ENCODE measurements around the gene KIAA1191.
A peak's percentile ranks its signal among the peaks of the same experiment; 100 is the strongest.

KIAA1191 gene

DNA sequence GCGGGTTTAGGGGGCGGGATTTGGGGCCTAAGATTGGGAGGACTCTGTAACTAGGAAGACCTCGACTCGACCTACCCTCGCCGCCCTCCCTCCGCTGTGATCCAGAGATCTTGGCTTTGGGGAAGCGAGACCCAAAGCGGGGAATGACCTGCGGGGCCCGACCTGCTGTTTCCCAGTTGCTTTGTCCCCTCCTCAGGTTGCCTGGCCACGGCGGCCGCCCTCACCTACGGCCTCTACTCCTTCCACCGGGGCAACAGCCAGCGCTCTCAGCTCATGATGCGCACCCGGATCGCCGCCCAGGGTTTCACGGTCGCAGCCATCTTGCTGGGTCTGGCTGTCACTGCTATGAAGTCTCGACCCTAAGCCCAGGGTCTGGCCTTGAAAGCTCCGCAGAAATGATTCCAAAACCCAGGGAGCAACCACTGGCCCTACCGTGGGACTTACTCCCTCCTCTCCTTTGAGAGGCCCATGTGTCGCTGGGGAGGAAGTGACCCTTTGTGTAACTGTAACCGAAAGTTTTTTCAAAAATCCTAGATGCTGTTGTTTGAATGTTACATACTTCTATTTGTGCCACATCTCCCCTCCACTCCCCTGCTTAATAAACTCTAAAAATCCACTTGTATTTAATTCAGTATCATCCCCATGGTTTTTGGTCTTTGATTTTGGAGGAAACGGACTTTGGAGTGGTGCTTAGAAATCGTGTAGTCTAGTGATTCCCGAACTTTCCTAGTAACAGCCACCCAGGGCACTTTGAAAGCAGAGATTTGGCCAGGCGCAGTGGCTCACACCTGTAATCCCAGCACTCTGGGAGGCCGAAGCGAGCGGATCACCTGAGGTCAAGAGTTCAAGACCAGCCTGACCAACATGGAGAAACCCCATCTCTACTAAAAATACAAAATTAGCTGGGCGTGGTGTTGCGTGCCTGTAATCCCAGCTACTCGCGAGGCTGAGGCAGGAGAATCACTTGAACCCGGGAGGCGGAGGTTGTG lies 27.9 kb upstream of the KIAA1191 start:
- peak; percentile 38 for DNase-seq

GRCh38 chr5:176388444-176389134 lies 27.0 kb upstream of the KIAA1191 start, which contains the start of the genes HIGD2A and NOP16:
Gene HIGD2A (plus strand): TSS chr5:176388751. CDS start chr5:176388820, 69 bp downstream.
Gene NOP16 (minus strand): TSS chr5:176388598. CDS start chr5:176388539, 59 bp downstream.
- DNase-seq = peak; percentile 97

DNA sequence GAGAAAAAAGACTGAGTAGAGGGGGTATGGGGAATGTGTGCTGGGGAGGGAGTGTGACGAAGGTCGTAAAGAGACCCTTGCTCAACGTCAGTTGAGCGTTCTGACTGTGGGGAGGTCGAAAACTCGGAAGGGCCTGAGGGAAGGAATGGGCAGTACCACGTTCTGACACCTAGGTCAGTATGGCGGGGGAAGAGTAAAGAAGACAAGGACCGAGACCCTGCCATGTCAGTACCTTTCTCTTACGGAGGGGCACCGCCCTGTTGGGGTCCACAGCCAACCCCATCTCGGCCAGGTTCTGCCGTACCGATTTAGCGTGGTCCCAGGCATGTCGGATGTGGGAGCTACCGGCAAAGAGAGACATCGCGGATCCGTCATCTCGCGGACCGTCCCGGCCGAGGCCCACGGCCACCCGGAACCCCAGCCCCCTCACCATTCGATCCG lies 26.5 kb upstream of the KIAA1191 start:
- no peak for DNase-seq

DNA sequence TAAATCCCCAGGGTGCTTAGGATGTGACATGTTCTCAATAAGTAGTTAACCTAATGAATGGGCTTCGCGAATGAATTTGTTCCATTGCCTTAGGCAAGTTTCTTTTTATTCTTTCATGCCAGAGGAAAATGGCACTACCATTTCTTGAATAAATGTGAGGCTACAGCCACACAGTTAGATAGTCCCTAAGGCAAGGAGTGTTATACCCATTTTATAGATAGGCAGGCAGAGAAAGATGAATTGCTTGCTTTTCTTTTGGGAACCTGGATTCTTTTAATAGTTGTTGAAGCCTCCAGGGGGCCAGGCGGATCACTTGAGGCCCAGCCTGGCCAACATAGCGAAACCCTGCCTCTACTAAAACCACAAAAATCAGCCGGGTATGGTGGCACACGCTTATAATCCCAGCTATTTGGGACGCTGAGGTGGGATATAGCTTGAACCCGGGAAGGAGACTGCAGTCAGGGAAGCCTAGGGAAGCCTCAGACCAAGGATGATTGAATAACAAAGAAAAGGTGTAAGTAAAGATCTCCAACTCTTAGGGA lies 25.9 kb upstream of the KIAA1191 start:
- no peak for DNase-seq

DNA sequence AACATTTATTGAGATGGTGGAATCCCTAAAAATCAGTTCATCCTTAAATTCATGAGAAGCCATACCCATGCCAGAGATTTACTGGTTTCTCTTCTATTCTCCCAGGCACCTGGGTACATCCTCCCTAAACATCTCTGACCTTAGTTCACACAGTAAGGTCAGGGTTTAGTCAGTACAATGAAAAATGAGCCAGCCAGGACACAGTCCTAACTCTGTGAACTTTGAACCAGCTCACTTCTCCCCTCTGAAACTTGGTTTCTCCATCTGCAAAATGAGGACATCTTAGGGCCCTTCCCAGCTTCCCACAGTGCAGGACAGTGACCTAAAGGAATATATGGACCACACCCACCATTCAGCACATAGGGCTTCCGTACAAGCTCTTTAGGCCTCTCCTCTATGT lies 24.9 kb upstream of the KIAA1191 start:
- DNase-seq = no peak

GRCh38 chr5:176384991-176385390 lies 23.4 kb upstream of the KIAA1191 start:
- DNase-seq = no peak

- DNase-seq = no peak
These were observed 22.9 kb upstream of the KIAA1191 start for GRCh38 chr5:176384366-176384930.

- no peak for DNase-seq
These were observed 22.4 kb upstream of the KIAA1191 start for GRCh38 chr5:176383961-176384360.

GRCh38 chr5:176383248-176383905 lies 21.8 kb upstream of the KIAA1191 start:
- no peak for DNase-seq

- DNase-seq = no peak
These were observed 21.2 kb upstream of the KIAA1191 start for GRCh38 chr5:176382721-176383120.

- DNase-seq = no peak
These were observed 20.4 kb upstream of the KIAA1191 start for GRCh38 chr5:176381979-176382378.

GRCh38 chr5:176381423-176381822 lies 19.9 kb upstream of the KIAA1191 start:
- no peak for DNase-seq

DNA sequence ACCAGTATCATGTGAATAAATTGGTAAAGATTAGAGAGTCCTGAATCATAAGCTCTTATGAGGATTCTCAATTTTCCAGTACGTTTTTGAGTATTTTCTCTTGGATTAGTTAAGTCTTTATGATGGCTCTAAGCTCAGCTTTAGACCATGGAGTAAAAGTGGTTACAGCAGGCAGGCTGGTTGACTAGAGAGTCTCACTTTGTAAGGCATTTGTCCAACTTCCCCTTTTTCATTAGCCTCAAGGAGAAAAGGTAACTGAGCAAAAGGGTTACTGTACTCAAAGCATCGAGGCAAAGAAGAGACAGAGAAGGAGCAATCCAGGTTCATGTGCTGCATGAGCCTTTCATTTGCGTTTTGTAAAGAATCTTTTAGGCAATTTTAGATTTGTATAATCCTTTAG lies 18.3 kb upstream of the KIAA1191 start:
- DNase-seq = no peak

DNA sequence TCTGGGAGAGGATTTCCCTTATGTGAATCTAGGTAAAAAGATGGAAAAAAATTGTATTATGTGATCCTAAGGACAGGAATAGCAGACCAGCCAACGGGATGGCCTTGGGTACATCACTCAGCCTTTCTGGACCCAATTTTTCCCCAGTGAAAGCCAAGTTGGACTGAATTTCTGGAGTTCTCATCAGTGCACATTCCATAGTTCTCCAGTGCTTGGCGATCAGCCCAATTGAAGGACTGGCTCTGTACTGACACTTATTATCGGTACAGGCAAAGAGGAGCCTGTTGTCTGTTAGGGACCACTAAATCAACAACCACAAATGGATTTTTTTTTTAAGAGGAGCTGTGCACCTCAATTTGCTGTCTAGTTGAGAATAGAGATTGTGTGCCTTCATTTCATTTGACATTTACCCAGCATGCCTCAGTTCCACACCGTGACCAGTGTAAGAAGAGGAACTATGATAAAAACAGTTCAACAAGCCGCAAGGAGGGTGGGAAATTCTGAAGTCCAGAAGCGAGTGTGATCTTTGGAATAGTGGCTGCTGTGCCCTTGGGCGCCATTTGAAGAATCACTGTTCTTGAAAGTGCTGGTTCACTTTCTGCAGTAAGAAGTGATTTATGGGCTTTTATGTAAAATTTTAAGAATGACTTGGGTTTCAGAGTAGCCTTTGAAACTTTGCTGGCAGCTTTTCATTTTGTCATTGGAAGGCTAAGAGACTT lies 11.7 kb upstream of the KIAA1191 start:
- no peak for DNase-seq

DNA sequence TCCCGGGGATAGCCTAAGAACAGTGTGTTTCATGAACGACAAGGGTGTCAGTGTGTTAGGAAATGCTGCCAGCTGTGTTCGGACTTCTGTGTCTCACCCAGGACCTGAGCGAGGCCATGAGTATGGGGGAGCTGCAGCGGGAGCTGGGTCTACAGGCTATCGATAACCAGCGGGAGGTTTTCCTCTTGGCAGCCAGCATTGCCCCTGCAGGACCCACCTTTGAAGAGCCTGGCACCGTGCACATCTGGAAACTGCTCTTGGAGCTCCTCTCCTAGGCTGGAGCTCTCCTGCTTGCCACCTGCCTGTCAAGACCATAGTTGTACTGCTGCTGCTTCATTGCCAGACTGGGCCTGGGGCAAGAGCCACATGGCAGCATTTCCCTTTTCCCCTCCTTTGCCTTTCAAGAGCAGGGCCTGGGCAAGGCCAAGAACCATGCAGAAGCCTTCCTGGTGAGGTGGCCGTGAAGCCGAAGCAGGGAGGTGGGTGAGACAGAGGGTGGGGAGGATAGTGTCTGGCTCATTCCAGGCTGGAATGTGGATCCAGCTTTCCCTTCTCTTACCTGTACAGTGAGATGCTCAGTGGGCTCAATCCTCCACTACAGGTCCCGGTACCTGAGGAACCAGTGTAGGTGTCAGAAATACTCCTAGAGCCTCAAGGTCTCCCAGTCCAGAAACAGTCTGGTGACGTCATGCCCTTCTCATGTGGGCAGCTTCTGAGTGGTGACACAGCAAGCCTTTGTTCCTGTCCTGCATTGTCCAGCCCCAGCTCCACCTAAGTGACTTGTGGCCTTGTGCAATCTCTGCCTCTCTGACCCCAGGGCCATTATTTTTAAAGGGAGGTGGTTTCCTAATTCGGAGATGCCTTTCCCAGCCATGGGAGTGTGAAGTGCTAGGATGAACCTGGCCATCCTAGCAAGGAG lies 10.3 kb upstream of the KIAA1191 start:
- no peak for DNase-seq

DNA sequence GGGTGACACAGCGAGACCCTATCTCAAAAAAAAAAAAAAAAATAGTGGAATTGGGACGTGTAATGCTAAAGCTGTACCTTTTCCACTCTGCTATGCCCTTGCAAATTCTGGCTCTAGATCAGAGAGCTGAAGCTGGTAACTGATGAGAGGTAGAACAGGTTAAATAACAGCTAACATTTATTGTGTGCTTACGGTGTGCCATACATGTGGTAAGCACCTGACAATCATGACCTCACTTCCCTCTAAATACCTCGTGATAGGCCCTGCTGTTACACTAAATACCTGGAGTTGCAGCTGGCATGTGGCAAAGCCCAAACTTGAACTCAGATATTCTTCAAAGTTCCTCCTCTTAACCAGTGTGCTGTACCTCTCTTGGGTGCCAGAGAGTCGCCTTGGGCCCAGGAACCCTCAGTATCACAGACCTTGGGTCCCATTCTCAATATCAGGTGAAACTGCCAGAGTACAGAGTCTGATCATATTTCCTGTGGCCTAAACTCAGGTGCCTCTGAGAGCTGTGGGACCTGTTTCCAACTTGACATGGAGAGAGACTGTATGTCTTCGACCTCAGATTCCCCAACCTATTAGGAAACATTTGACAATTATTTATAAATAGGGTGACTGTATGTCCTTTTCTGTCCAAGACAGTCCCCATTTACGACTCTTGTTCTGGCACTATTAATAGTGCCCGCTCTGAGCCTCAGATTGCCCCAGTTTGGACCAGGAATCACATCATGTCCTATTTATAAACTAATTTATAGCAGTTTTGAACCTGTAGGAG lies 8.6 kb upstream of the KIAA1191 start:
- DNase-seq = no peak

- no peak for DNase-seq
These were observed 7.2 kb upstream of the KIAA1191 start for GRCh38 chr5:176368726-176369125.

DNA sequence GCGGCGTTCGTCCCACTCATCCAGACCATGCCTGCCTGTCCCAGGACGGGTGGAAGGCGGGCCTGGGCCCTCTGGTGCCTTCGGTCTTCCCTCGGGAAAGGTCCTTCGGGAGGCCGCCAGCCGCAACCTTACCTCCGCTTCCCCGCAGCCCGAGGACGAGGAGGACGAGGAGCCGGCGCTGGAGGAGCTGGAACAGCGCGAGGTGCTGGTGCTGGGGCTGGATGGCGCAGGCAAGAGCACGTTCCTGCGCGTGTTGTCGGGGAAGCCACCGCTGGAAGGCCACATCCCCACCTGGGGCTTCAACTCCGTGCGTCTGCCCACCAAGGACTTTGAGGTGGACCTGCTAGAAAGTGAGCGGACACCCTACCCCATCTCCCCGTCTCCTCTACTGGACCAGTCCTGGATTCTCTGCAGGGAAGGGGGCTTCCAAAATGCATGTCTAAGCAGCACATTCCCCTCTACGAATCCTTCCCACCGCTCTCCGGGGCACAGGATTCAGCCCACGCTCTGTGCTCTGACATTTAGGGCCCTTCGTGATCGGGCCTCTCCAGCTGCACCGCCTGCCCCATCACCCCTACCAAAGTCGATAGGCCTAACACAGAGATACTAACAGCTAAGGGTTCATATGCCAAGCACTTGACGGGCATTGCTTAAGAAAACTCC lies 4.8 kb upstream of the KIAA1191 start:
- no peak for DNase-seq

All from NCI-H774 (cell line).